Smooth muscle cell of the brain vasculature (primary cell): Measurements from ENCODE around the gene TMEM39A.
A peak's percentile ranks its signal among the peaks of the same experiment; 100 is the strongest.

Source experiments
- DNase-seq: peaks from one replicate; pipeline ENCODE4 v3.0.0-alpha.2; 2012; ENCODE audit warnings: low read depth, low spot score

Gene TMEM39A, protein sequence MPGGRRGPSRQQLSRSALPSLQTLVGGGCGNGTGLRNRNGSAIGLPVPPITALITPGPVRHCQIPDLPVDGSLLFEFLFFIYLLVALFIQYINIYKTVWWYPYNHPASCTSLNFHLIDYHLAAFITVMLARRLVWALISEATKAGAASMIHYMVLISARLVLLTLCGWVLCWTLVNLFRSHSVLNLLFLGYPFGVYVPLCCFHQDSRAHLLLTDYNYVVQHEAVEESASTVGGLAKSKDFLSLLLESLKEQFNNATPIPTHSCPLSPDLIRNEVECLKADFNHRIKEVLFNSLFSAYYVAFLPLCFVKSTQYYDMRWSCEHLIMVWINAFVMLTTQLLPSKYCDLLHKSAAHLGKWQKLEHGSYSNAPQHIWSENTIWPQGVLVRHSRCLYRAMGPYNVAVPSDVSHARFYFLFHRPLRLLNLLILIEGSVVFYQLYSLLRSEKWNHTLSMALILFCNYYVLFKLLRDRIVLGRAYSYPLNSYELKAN

DNA sequence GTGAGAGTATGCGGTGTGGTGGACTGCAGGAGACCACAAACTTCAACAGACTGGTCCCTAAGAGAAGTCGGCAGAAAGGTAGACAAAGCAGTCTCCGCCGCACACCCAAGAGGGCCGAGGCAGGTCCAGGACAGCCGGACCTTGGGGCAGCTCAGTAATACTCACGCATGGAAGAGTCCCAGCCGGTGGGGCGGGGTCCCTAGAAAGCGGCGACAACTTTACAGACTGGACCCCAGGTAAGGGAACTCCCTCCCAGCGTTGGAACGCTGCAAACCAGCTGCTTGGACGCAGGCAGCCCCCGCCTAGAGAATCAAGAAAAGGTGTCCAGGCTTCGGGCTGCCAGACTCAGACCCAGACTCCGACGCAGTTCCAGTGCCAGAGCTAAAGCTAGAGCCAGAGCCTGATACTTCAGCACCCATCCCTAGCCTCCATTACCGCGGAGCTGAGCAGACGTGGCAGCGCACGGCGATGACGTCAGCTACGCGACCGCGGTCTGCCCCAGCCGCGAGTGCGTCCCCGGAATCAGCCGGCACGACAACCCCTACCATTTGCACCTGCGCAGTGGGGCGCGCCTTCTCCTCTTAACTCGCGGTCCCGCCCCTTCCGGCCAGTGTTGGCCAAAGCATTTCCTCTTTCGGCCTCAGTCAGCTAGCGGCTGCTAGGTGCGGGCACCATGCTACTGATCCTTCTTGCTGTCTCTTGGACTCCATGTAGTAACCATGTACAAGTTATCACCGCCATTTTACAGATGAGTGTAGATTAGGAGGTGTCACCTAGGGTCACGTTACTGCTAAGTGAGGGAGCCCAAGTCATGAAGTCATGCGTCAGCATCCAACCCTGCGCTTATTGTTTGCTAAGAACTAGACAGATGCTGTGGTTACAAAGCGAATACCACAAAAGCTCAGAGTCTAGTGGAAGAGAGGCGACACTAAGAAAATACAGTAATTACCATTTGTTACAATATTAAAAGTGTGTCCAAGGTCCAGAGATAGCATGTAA lies at the start of gene TMEM39A:
TSS of gene TMEM39A (minus strand) at position 445 of the 999 bp plus-strand sequence. CDS start 1,541 bp downstream, outside the sequence.
- peak; percentile 97 for DNase-seq

DNA sequence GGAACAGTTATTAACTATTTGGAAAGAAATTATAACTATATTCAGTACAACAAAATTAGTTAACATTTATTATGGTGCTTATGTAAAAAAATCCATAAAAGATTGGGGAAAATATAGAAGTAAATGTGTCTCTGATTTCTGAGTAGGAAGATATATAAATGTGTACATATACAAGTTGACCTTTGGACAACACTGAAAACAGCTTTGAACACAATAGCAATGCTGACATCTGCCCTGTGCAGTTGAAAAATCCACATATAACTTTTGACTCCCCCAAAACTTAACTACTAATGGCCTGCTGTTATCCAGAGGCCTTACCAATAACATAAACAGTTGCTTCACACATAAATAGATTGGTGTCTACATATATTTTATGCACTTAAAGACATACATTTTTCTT lies 47.3 kb upstream of the TMEM39A start:
- no peak for DNase-seq

DNA sequence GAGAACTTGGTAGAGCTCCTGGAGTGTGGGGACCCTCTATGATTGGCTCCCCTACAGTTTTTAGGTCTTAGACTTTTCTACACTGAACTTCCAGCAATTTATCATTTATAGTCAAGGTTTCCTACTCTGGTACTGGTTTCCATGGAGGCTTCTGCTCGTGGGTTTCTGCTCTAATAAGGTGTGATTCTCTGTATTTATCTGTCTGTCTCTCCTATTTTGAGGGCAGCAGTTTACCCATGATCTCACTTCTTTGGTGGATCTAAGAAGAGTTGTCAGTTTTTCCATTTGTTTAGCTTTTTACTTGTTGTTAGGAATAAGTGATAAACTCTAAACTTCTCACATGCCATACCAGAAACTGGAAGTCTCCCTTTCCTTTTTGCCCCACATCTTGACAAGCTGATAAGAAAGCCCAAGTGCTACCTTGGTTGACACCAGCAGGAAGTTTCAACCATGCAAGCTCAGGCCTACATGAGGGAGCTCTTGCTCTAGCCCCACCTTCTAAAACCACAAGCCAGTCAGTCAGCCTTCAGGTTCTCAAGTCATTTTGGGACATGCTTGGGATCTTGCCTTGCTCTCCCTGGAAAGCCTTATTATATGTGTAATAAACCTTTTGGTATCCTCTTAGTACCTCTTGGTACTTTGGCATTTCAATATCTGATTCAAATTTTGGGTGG lies 44.9 kb upstream of the TMEM39A start:
- no peak for DNase-seq

DNA sequence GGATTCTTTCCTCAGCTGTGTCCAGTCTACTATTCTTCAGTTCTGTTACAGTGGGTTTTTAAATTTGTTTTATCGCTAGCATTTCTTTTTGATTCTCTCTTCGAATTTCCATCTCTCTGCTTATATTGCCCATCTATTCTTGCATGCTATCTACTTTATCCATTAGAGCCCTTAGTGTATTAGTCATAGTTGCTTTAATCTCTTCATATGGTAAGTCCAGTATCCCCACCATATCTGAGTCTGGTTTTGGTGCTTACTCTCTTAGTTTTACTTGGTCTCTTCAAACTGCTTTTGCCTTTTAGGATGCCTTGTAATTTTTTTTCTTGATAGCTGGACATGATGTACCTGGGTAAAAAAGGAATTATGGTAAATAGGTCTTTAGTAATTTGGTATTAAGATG lies 44.0 kb upstream of the TMEM39A start:
- no peak for DNase-seq

DNA sequence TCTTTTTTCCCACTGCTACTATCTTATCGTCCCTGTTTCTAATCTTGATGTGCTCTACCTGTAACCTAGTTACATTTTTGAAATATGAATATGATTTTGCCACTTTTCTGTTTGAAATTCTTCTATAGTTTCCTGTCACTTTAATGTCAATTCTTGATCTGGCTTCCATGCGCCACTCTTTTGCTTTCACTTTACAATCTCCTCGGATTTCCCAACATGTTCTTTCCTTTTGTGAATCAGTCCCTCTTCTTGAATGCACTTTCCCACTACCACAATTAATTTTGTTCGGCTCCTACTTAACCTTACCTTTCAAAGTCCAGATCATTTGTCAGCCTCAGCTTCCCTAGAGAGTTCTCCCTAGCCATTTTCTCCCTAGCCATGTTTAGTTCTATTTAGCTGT lies 43.2 kb upstream of the TMEM39A start:
- no peak for DNase-seq

DNA sequence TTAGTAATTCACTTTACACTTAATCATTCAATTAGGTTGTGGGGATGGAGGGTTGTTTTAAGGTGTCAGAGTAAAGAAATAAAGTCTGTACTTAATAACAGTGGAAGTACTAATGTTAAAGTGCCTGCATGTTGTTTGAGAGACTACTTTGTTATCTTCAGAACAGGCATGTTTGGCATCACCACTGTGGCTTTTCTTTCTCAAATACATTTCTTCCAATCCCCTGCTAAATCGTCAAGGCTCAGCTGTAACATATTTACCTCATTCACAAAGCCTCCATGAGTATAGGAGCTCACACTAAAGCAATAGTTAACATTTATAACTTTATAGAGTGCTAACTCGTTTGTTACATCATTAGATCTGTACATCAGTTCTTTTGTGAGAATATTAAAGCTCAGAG lies 37.5 kb upstream of the TMEM39A start:
- no peak for DNase-seq

DNA sequence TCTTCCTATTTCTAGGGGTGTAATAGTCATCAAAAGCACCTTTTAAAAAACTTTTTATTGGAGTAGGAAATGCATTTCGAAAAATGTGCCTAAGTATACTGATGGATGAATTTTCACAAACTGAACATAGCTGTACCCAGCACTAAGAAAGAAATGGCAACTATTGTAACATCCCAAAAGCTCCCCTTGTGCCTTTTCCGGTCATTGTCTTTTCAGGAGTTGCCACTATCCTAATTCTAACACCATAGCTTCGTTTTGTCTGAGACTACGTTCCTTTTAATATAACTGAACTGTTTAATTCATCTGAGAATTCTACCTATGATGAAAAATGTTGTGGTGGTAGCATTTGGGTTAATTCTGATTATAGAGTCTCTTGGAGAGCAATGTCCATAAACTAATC lies 36.9 kb upstream of the TMEM39A start:
- DNase-seq: no peak

DNA sequence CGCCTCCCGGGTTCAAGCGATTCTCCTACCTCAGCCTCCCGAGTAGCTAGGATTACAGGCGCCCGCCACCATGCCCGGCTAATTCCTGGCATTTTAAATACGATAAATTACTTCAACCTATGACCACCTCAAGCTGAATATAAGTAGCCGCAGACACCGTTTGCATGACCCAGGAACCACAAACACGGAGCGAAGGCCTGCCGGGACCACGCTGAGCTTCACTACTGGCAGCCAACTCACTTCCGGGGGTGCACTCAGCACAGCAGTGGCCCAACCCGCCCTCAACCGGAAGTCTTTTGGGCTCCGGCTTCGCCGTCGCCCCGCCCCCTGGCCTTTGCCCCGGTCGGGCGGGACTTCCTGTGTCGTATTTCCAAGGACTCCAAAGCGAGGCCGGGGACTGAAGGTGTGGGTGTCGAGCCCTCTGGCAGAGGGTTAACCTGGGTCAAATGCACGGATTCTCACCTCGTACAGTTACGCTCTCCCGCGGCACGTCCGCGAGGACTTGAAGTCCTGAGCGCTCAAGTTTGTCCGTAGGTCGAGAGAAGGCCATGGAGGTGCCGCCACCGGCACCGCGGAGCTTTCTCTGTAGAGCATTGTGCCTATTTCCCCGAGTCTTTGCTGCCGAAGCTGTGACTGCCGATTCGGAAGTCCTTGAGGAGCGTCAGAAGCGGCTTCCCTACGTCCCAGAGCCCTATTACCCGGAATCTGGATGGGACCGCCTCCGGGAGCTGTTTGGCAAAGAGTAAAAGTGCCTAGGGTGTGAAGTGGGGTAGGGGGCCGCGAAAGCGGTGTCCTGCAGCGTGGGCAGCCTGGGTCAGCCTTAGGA lies 35.0 kb upstream of the TMEM39A start, which contains the start of gene TIMMDC1:
TSS of gene TIMMDC1 (plus strand) at position 362 of the 826 bp plus-strand sequence. CDS start at position 549, 187 bp downstream.
- DNase-seq: peak; percentile 84

DNA sequence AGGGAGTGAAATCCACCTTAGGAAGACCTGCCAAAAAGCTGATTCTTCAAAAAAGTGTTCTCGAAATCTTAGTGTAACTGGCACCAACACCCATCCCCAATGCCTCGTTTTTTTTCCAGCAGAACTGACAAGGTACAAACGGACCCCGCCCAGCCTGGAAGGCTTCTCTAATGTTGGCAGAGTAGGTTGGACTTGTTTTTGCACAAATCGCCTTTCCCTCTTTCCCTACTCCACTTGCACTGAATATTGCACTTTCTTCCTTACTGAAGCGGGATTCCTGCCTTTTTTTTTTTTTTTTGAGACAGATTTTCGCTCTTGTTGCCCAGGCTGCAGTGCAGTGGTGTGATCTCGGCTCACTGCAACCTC lies 34.4 kb upstream of the TMEM39A start:
- no peak for DNase-seq

DNA sequence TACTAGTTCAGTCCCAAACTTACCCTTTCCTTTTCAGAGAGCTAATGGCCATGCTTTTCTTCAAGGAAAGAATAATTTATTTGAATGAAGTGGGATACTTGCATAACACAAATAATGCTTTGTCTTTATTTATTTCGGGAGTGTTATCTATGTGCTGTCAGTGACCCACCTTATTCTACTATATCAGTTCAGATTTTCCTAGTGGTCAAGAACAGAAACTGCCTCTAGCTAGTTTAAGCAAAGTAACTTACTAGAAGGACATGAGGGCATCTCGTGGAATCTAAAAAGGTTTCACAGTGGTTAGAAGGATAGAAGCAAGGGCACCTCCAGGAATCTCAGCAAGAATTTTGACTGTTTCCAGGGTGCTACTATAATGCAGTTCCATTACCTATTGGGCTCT lies 31.2 kb upstream of the TMEM39A start:
- no peak for DNase-seq

DNA sequence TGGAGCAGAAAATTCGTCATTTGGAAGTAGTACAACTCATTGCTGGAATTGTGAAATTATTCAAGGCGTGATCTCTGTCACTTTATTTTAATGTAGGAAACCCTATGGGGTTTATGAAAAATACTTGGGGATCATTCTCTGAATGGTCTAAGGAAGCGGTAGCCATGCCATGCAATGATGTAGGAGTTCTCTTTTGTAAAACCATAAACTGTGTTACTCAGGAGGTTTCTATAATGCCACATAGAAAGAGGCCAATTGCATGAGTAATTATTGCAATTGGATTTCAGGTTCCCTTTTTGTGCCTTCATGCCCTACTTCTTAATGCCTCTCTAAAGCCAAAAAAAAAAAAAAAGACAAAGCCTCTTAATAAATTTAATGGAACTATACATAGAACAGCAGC lies 29.4 kb upstream of the TMEM39A start:
- DNase-seq: no peak

DNA sequence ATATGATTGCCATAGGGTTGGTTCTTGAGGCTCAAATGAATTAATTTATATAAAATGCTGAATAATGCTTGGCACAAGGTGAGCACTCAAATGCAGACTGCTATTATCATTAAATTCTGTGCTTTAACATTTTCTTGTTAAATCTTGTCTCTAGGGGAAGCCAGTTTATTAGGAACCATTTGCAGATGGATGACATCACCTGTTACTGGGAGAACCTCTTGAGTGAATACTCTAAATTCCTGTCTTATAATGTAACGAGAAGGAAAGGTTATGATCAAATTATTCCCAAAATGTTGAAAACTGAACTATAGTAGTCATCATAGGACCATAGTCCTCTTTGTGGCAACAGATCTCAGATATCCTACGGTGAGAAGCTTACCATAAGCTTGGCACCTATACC lies 28.7 kb upstream of the TMEM39A start:
- DNase-seq: no peak

DNA sequence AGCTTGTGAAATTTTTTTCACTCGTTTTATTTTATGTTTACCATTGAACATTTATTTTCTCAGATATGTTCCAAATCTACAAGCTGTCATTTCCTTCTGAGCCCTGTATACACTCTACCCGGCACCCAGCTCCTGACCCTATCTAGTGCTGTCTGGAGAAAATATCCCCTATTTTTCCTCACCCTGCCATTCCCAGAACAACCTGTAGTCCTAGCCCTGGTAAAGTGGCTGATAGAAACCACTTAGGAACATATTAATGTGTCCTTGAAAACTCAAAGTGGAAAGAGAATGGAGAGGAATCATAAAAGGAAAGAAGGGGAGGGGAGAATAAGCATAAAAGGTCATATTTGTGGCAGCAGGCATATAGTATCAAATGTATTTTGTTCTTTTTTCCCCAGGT lies 26.7 kb upstream of the TMEM39A start:
- DNase-seq: no peak

DNA sequence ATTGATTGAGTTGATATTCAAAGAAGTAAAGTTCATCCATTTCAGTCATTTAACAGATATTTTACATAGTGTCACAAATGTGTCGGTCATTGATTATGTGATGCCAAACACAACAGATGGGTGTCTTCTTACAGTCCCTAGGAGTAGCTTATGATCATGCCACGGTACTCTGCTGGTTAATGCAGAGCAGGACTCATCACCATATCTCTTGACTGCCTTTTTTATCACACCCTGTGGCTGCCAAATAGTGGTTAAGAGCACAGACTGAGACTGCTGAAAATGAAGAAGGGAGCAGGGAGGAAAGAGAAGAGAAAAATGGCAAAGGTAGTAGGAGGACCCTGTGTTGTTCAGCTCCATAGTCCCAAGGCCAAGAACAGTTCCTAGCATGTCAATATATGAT lies 22.1 kb upstream of the TMEM39A start:
- DNase-seq: no peak

DNA sequence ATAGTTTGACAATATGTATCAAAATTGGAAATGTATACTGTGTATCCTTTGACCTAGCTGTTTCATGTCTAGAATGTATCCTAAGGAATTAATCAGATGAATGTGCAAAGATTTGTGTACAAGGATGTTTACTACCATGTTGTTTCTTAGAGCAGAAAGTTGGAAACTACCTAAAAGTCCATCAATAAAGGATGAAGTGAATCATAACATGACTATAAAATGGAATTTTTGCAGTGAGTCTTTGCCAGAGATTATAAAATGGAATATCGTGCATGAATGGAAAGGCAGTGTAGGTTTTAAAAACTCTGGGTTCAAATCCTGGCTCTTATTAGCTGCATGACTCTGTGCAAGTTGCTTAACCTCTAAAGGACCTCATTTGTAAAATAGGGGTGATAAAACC lies 19.7 kb upstream of the TMEM39A start:
- DNase-seq: no peak

DNA sequence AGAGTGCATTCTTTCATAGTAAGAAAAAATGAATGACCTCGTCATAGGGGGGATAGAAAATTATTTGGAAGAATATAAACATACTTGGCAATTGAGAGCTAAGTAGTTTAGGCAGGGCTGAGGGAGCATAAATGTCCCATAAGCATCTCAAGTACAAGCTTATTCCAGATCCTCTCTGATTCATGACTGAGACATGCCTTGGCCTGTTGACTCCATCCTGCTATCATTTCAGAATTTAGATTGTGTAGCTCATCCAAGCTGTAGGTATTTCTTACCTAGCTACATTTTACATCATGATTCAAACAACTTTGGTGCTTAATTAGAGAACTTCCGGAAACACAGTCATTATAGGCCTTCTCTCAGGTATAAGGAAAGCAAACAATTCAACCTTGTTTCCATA lies 17.7 kb upstream of the TMEM39A start:
- no peak for DNase-seq

DNA sequence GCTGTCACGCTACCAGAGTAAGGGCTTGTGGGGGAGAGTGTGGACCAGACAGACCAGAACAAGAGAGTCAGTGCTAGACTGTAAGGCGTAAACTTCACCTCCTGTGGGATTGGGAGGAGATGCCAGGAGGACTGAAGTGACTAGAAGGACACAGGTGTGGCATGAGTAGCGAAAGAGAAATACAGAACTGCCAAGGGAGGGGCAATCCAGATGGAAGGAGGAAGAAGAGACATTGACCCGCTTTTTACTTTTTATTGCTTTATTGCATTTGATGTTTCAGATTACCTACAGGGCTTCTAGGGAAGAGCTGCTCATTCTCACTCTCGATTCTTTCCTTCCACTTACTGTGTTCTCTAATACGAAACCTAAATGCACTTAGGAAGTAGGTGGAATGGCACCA lies 7.5 kb upstream of the TMEM39A start:
- DNase-seq: no peak

DNA sequence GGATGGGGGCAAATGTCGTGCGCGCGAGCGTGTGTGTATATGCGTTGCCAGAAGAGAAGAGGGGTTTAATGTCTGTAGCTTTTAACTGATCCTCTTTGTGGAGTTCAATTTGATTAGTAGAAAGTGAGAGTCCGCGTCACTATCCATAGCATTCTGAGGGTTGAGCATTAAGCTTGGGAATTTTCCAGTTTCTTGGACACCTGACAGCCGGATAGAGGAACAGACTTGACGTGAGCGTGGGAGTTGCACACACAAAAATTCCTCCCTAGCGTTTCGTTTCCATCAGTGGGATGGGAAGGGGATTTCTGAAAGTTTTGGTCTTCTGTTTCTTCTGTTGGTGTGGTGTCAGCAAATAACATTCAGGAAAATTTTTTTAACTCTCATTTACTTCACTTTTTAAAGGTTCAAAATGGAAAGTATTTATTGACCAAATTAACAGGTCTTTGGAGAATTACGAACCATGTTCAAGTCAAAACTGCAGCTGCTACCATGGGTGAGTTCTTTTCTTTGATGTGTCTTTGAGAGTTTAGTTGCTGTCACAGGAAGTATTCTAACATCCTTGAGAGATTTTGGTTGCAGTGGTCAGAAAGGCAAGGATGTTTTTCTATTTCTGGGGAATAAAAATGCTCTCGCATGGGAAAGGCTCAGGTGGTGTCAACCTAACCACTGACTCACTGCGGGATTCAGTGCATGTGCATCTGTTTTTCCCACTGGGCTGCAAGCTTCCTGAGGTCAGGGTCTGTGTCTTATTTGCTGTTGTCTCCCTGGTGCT lies 6.2 kb upstream of the TMEM39A start:
- no peak for DNase-seq

DNA sequence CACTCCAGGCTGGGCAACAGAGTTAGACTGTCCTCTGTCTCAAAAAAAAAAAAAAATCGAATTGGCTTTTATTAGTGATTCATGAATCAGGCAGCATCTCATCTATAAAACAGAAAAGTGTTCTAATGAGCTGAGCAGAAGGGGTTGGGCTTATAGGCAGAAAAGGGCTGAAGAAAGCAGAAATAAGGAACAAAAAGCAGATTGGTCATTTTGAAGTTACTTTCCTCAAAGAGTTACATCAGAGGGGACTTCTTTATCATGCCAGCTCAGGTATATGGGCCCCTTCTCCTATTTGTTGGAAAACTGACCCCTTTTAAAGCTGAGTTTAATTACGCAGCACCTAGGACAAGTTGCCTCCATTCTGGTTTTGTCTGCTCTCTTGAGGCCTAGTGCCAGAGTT lies 4.6 kb upstream of the TMEM39A start:
- no peak for DNase-seq

DNA sequence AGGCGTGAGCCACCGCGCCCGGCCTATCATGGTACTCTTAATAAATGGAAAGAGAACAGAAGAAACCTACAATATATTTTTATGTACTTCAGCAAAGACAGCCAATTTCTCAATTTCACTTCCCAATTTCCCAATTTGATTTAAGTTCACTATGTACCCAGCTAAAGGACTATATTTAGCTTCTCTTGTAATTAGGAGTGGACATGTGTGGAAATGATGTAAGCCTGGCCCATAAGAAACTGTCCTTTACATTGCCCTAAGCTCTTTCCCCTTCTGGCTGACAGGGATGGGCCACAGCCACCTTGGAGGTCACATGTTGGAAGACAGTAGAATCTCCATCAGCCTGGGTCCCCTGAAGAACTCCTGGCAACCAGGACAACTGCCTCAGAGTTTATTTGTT lies 6.2 kb downstream of the TMEM39A start:
- DNase-seq: no peak
